GM21381 (cell line): ENCODE data around the gene PFKL.

Experiments used
- ATAC-seq: cut with Tn5 transposase; IDR thresholded peaks from one replicate; pipeline ENCODE4 v1.9.1; 2021; ENCODE audit warnings: mild to moderate bottlenecking, moderate library complexity; ENCODE audit not compliant: unreplicated experiment

PFKL gene

GRCh38 chr21:44310628-44311507 lies 11.0 kb downstream of the PFKL start:
- ATAC-seq, result no peak

GRCh38 chr21:44312089-44312488 lies 12.2 kb downstream of the PFKL start:
- ATAC-seq, result no peak

GRCh38 chr21:44312716-44313115 lies 12.9 kb downstream of the PFKL start:
- no peak for ATAC-seq

GRCh38 chr21:44313451-44313850 lies 13.6 kb downstream of the PFKL start:
- no peak for ATAC-seq

GRCh38 chr21:44314128-44314527 lies 14.3 kb downstream of the PFKL start:
- ATAC-seq, result no peak

- ATAC-seq, result no peak
Observed at GRCh38 chr21:44314561-44314960, 14.7 kb downstream of the PFKL start.

- ATAC-seq, result no peak
Observed at GRCh38 chr21:44315691-44316203, 15.9 kb downstream of the PFKL start.

GRCh38 chr21:44316277-44316900 lies 16.5 kb downstream of the PFKL start:
- no peak for ATAC-seq

- ATAC-seq, result no peak
Observed at GRCh38 chr21:44317241-44317782, 17.5 kb downstream of the PFKL start.

GRCh38 chr21:44317871-44318270 lies 18.0 kb downstream of the PFKL start:
- ATAC-seq, result no peak

- no peak for ATAC-seq
Observed at GRCh38 chr21:44318489-44319285, 18.8 kb downstream of the PFKL start.

- ATAC-seq, result no peak
Observed at GRCh38 chr21:44319407-44320065, 19.7 kb downstream of the PFKL start.

- no peak for ATAC-seq
Observed at GRCh38 chr21:44320847-44321246, 21.0 kb downstream of the PFKL start.

- no peak for ATAC-seq
Observed at GRCh38 chr21:44321846-44322450, 22.1 kb downstream of the PFKL start.

- ATAC-seq, result no peak
Observed at GRCh38 chr21:44322621-44323325, 22.9 kb downstream of the PFKL start.

- no peak for ATAC-seq
Observed at GRCh38 chr21:44323591-44323990, 23.7 kb downstream of the PFKL start.

- ATAC-seq, result no peak
Observed at GRCh38 chr21:44324106-44324853, 24.4 kb downstream of the PFKL start.

- ATAC-seq, result no peak
Observed at GRCh38 chr21:44324854-44325107, 24.9 kb downstream of the PFKL start.
